Activated CD8-positive, alpha-beta memory T cell treated with anti-CD3 and anti-CD28 coated beads for 1 hour (primary cell): ENCODE measurements around the gene GBE1.

Experiments
- DNase-seq, 2 donors: peaks; one replicate each; pipeline ENCODE4 v3.0.0-alpha.2; 2020; ENCODE audit warnings: low read depth in 1 of 2; ENCODE audit errors: extremely low read depth in 1 of 2

Gene GBE1

GRCh38 chr3:81476692-81477091 lies 284.8 kb downstream of the GBE1 start:
- no peak for DNase-seq

- no peak for DNase-seq
These were observed 288.7 kb downstream of the GBE1 start for GRCh38 chr3:81472600-81473362.

DNA sequence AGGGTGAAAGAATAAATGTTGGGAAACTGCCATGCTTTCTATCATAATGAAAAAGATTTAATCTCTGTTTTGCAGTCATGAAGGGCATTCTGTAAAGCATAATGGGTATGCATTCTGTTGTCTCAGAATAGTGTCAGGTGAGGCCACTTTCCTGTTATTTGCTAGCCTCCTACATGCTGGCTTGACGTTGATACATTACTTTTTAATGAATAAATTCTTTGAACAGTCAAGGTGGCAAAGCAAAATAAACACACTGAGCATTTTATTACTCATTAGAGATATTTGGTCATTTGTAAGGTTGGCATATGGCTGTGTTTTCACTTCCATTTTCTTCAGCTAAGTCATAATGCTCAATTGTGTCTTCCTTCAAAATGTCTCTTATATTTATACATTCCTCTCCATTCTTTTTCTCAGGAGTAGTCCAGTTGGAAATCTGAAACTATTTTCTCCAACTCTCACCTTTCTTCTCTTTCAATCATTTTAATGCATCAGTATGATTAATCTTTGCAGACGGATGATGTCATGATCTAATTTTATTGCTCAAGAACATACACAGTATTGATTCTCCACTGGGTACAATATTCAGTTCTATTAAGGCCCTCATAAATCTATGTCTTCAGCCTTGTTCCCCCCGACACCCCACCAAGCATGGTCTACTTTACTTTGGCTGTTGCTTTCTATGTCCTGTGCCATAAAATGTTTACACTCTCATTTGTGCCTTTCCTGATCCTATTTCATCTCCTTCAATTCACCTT lies 290.7 kb downstream of the GBE1 start:
- no peak for DNase-seq

DNA sequence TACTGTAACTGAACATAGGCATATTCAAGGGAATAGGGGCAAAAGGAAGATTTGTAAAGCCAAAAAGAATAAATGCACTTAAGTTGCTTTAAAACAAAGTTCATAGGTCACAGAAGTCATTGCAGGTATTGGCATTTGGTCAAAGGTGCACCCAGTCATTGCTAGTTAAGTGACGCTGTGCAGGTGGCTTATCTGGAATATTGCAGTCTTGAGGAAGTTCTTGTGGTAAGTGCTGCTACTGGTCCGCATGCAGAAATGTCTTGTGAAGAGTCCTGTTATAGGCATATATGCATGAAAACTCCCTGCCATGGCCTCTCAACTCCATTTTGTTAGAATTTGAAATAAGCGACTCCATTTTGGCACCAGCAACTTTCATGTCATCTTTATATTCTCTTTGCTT lies 293.1 kb downstream of the GBE1 start:
- DNase-seq, result no peak

DNA sequence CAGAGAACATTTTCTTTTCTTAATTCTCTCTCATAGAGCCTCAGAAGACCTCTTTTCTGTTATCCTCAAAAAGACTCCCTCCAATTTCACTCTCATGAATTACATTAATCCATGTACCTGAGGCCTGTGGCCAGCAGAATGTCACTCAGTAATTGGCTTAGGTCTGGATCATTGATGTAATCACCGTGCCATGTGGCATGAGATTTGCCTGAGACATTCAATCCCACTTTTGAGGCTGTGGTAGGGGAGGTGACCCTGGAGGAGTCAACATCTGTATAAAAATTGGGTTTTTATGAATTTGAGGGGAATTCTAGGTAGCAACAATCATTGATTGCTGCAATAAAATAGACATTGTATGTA lies 295.3 kb downstream of the GBE1 start:
- no peak for DNase-seq

- DNase-seq, result no peak
These were observed 295.8 kb downstream of the GBE1 start for GRCh38 chr3:81465510-81466200.

DNA sequence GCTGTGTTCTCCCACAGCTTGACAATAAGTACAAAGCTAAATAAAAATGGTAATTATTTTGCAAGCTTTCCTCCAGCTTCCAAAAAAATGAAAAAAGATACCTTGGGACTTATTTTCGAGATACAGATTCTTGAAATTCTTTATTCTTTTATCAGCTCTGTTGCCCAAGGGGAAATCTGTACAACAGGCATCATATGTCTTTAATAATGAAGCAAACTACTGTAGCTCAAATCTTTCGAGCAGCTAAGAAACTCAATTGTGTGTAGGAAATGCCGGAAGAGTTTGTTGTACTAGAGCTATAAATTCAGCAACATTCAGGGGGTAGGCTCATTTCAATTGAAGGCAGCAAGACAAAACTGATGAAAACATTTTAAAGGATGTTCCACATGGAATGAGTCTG lies 297.7 kb downstream of the GBE1 start:
- DNase-seq, result no peak

- DNase-seq, result no peak
These were observed 298.5 kb downstream of the GBE1 start for GRCh38 chr3:81462921-81463320.

DNA sequence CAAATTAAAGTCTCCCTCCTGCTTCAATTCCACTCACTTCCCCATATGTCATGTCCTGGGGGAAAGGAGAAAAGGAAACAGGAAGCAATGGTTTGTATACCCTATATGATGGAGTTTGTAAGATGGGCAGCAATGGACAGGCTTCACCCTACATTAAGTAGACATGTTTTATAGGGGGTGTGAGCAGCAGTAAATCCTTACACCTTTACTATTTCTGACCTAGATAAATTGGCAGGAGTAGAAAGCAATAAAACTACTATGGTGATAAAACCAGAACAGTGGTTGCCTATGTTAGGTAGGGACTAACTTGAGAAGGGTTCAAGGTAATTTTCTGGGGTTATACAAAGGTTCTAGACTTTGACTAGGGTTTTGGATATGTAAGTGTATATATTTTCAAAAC lies 301.7 kb downstream of the GBE1 start:
- DNase-seq, result no peak

DNA sequence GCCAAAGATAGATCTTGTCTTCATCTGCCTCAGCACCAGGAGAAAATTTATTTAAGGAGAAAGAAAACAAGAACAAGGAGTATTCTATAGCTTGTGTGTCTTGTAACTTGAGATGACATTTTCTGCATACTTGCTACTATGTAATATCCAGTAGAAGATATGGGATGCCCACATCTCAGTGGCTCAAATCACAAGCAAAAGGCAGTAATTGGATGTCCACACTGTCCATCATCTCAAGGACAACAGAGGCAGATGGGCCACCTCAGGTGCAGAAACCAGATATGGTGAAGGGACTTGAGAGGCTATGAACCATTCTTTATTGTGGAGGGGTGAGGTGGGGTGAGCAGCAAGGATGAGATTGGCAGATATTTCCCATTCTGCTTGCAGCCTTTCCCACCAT lies 309.0 kb downstream of the GBE1 start:
- DNase-seq, result no peak

DNA sequence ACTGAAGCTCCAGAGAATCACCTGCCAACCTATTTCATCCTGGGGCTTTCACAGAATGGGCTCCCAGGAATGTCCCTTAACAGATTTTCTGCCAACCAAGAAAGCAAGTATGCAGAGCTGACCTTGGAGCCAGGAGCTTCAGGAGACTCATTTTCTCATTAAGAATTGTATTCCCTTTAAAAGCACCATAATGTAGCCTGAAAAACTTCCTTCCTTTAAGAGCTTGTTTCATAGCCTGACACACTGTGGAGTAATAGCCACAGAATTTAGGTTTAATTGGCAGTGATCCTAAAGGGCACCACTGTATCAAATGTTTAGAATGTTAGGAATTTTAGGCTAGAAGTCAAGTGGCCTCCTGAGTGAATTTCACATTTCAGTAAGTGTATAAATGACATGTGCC lies 309.8 kb downstream of the GBE1 start:
- no peak for DNase-seq

DNA sequence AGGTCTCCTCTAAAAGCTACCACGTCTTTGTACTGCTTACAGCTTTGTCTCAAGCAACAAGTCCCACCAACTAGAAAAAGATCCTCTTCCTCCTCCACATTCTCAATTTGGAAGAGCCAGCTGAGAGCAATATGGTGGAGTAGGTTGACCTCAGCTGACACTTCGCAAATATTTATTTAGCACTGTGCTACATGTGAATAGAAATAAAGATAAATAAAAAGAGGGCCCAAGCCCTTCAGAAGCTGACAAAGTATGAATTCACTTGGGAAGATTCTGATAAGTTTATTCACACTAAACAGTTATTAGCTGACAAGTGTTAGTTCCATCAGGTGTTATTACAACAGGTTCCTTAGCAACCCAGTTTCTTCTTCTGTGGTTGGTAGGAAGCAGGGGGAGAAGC lies 310.3 kb downstream of the GBE1 start:
- no peak for DNase-seq

- DNase-seq, result no peak
These were observed 314.6 kb downstream of the GBE1 start for GRCh38 chr3:81446806-81447205.

DNA sequence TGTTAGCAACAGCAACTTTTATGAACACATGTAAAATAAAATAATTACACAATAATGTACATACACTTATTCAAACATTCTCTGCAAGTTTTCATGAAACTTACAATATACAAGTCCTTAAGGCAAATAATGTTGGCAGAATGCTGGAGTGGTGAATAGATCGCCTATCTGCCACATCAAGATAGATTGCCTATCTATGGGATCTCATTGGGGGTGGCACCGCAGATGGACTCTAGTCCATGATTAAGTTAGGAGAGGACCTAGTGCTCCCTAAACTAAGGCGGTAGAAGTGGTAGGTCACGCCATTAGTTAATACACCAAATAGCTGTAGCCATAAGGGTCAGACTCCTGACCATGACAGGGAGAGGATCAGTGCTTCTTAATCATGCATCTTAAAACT lies 315.7 kb downstream of the GBE1 start:
- DNase-seq, result no peak

- DNase-seq, result no peak
These were observed 316.5 kb downstream of the GBE1 start for GRCh38 chr3:81444817-81445460.

GRCh38 chr3:81443958-81444357 lies 317.5 kb downstream of the GBE1 start:
- no peak for DNase-seq

DNA sequence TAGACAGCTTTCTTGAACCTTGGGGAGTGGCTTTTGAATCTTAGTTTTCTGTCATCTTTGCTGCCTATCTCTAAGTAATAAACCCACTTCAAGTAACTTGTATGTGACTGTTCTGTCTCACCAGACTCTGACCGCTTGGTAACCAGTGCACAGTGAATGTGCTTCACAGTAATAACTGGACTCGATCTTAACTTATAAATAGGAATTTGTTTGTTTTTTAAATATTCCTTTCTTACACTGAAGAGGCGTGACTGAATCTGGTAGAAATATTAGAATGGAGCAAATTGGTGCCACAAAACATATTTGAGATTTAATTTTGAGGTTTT lies 318.0 kb downstream of the GBE1 start:
- DNase-seq, result no peak

DNA sequence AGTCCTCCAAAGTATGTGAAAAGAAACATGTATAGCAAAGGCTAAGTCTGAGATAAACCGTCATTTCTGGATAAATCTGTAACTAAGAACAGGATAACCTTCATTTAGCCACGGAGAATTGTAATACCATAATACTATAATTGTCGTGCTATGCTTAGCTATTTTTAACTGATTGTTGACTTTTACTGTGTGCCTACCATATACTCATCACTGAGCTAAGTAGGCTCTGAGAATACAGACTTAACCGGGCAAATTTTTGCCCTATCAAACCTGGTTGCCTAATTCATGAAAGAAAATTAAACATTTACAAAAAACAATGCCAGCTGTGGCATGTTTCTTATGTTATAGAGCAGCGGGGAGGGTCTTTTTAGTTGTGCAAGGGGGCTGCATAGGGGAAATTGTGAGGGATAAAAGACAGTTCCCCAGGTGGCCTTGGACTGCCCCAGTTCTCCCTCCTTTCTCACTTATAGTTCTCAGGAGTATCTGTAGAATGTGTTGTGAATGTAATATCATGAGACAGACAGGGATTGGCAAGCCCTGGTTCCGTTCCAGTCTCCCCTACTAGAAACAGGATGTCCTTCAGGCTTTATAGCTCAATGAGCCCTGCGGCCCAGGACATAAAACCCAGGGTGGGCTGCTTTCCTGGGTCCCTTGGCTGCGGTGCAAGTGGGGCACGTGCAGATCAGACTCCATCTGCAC lies 318.5 kb downstream of the GBE1 start:
- DNase-seq, result no peak

GRCh38 chr3:81440661-81441060 lies 320.8 kb downstream of the GBE1 start:
- DNase-seq, result no peak
